BLaER1 (cell line): ENCODE results near the gene ACP3.
"Not testable (repeated sequence)": the region's sequence is repeated elsewhere in the genome, so short reads cannot be mapped to it uniquely, and the experiment has no call there.

Experiments used
- H3K27ac ChIP-seq: shearing (Covaris generic); formaldehyde crosslinking; 2 replicates; pipeline ENCODE4 v1.8.1; 2022
- H3K27me3 ChIP-seq: shearing (Covaris generic); formaldehyde crosslinking; 2 replicates; pipeline ENCODE4 v1.8.1; 2022
- H3K36me3 ChIP-seq: shearing (Covaris generic); formaldehyde crosslinking; 2 replicates; pipeline ENCODE4 v1.8.1; 2022
- H3K4me1 ChIP-seq: shearing (Covaris generic); formaldehyde crosslinking; 2 replicates; pipeline ENCODE4 v1.8.1; 2022
- H3K4me2 ChIP-seq: shearing (Covaris generic); formaldehyde crosslinking; 2 replicates; pipeline ENCODE4 v1.8.1; 2022
- H3K4me3 ChIP-seq: shearing (Covaris generic); formaldehyde crosslinking; 2 replicates; pipeline ENCODE4 v1.8.1; 2022
- H3K9ac ChIP-seq: shearing (Covaris generic); formaldehyde crosslinking; 2 replicates; pipeline ENCODE4 v1.8.1; 2022
- H3K9me3 ChIP-seq: shearing (Covaris generic); formaldehyde crosslinking; 2 replicates; pipeline ENCODE4 v1.8.1; 2022
- H4K20me1 ChIP-seq: shearing (Covaris generic); formaldehyde crosslinking; 2 replicates; pipeline ENCODE4 v1.8.1; 2022
- Cebpa-rat ChIP-seq: shearing (Covaris generic); IDR thresholded peaks from 2 replicates; pipeline ENCODE4 v1.8.1; 2022

Gene ACP3

DNA sequence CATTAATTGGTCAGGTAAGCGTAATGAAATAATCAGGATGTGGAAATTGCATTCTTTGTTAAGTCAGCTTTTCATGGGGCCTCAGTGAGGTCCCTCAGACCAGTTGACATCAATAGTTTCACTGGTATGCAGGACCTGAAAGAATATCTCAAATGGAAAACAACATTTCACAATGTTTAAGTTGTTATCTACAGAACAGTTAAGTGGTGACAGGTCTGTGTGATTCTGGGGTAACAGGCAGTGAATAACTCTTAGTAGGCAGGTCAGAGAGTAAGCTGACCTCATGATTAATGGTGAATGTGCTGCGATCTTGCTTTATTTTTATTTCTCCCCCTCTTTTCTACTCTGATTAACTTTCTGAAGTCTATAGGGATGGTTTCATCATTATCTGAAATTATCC is 28.9 kb upstream of the ACP3 start:
- H3K4me1 ChIP-seq: peaks cover 10% of the 10 kb centered on the region; the same call in 1 of the 2 replicates
- H3K4me2 ChIP-seq: no peak overlapping the region

GRCh38 chr3:132289316-132289715 is 27.9 kb upstream of the ACP3 start:
- H3K4me3 ChIP-seq: no peak overlapping the region
- no peak for TF ChIP-seq Cebpa-rat
- peaks cover 11% of the 10 kb centered on the region; the same call in 1 of the 2 replicates for H3K4me1 ChIP-seq

More for the DNA sequence above, 28.9 kb upstream of the ACP3 start:
- TF ChIP-seq Cebpa-rat: no peak
- Histone ChIP-seq H3K27me3 (no peaks in the 10 kb centered on the region), H3K4me3 (no peak overlapping the region), H4K20me1 (no peaks in the 10 kb centered on the region), H3K36me3 (no peaks in the 10 kb centered on the region), H3K9ac (no peak overlapping the region), H3K9me3 (no peaks in the 10 kb centered on the region), H3K27ac (no peak overlapping the region)

GRCh38 chr3:132290833-132291232 is 26.4 kb upstream of the ACP3 start:
- no peak overlapping the region for H3K4me2 ChIP-seq
- TF ChIP-seq Cebpa-rat: 0 out of 2 replicates have a peak, but pooled peaks have one; percentile 29
- no peaks in the 10 kb centered on the region for H3K27me3 ChIP-seq

More at GRCh38 chr3:132289316-132289715, 27.9 kb upstream of the ACP3 start:
- Histone ChIP-seq H3K27ac (no peak overlapping the region), H3K9me3 (no peaks in the 10 kb centered on the region), H3K4me2 (no peak overlapping the region), H3K27me3 (no peaks in the 10 kb centered on the region), H4K20me1 (no peaks in the 10 kb centered on the region), H3K9ac (no peak overlapping the region), H3K36me3 (no peaks in the 10 kb centered on the region)

GRCh38 chr3:132292042-132292441 is 25.2 kb upstream of the ACP3 start:
- H4K20me1 ChIP-seq: no peaks in the 10 kb centered on the region
- no peak overlapping the region for H3K9ac ChIP-seq
- H3K9me3 ChIP-seq: peaks cover 17% of the 10 kb centered on the region
- H3K27ac ChIP-seq: no peak overlapping the region
- H3K4me3 ChIP-seq: no peak overlapping the region
- H3K4me2 ChIP-seq: no peak overlapping the region
- H3K27me3 ChIP-seq: no peaks in the 10 kb centered on the region
- TF ChIP-seq Cebpa-rat: no peak
- peaks cover 11% of the 10 kb centered on the region; the same call in 1 of the 2 replicates for H3K4me1 ChIP-seq
- no peaks in the 10 kb centered on the region for H3K36me3 ChIP-seq

More at GRCh38 chr3:132290833-132291232, 26.4 kb upstream of the ACP3 start:
- Histone ChIP-seq H3K36me3 (no peaks in the 10 kb centered on the region), H4K20me1 (no peaks in the 10 kb centered on the region), H3K4me1 (peaks cover 11% of the 10 kb centered on the region; the same call in 1 of the 2 replicates), H3K9ac (no peak overlapping the region), H3K27ac (no peak overlapping the region), H3K4me3 (no peak overlapping the region), H3K9me3 (peaks cover 6% of the 10 kb centered on the region)

- H3K4me1 ChIP-seq: peaks cover 11% of the 10 kb centered on the region; the same call in 1 of the 2 replicates
- no peak overlapping the region for H3K9ac ChIP-seq
- H3K27ac ChIP-seq: no peak overlapping the region
- TF ChIP-seq Cebpa-rat: no peak
- no peak overlapping the region for H3K4me2 ChIP-seq
- H3K36me3 ChIP-seq: no peaks in the 10 kb centered on the region
- H4K20me1 ChIP-seq: no peaks in the 10 kb centered on the region
- no peak overlapping the region for H3K4me3 ChIP-seq
- H3K9me3 ChIP-seq: peaks cover 17% of the 10 kb centered on the region
- no peaks in the 10 kb centered on the region for H3K27me3 ChIP-seq
Observed at GRCh38 chr3:132293251-132293650, 24.0 kb upstream of the ACP3 start.

GRCh38 chr3:132294906-132295305 is 22.3 kb upstream of the ACP3 start:
- no peaks in the 10 kb centered on the region for H3K36me3 ChIP-seq
- H3K9me3 ChIP-seq: peaks cover 17% of the 10 kb centered on the region
- H3K4me2 ChIP-seq: no peak overlapping the region
- no peaks in the 10 kb centered on the region for H4K20me1 ChIP-seq
- no peaks in the 10 kb centered on the region for H3K27me3 ChIP-seq
- no peak overlapping the region for H3K9ac ChIP-seq
- TF ChIP-seq Cebpa-rat: no peak
- no peak overlapping the region for H3K4me3 ChIP-seq
- H3K27ac ChIP-seq: no peak overlapping the region
- H3K4me1 ChIP-seq: peaks cover 11% of the 10 kb centered on the region; the same call in 1 of the 2 replicates

- H3K4me1 ChIP-seq: peaks cover 17% of the 10 kb centered on the region; the same call in 1 of the 2 replicates
- H3K27ac ChIP-seq, H3K27me3 ChIP-seq, H3K36me3 ChIP-seq, H3K4me3 ChIP-seq, H3K4me2 ChIP-seq, H3K9ac ChIP-seq, H4K20me1 ChIP-seq: not testable (repeated sequence)
- peaks cover 21% of the 10 kb centered on the region for H3K9me3 ChIP-seq
Observed at GRCh38 chr3:132303336-132304201, 13.6 kb upstream of the ACP3 start.

DNA sequence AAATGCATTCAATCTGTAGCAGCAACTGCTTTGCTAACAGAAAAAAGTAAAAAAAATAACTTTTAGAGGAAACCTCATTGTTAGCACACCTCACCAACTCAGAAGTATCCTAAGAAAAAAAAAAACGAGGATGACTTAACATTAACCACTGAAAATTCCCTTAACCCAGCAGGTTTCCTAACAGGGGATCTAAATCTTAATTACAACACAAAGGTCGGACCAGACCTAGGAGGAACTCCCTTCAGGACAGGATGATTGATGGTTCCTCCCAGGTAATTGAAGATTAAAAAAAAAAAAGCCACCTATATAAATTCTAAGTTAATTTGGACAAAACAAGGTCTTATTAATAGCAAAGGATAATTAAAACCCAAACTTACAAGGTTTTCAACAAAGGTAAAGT is 12.9 kb upstream of the ACP3 start:
- not testable (repeated sequence) for H4K20me1 ChIP-seq, H3K27ac ChIP-seq, H3K9ac ChIP-seq, H3K4me3 ChIP-seq, H3K4me2 ChIP-seq, H3K36me3 ChIP-seq, H3K27me3 ChIP-seq
- Histone ChIP-seq H3K4me1 (peaks cover 17% of the 10 kb centered on the region; the same call in 1 of the 2 replicates), H3K9me3 (peaks cover 21% of the 10 kb centered on the region)

DNA sequence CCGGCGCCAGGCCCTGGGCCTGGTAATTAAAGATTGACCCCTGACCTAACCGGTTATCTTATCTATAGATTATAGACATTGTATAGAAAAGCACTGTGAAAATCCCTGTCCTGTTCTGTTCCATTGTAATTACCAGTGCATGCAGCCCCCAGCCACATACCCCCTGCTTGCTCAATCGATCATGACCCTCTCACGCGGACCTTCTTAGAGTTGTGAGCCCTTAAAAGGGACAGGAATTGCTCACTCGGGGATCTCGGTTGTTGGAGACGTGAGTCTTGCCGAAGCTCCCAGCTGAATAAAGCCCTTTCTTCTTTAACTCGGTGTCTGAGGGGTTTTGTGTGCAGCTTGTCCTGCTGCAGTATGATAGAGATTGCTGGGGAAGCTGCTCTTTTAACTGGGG is 7.2 kb upstream of the ACP3 start:
- not testable (repeated sequence) for H3K4me2 ChIP-seq, H3K36me3 ChIP-seq, H3K27me3 ChIP-seq, H3K9me3 ChIP-seq, H4K20me1 ChIP-seq, H3K9ac ChIP-seq, H3K4me3 ChIP-seq, H3K27ac ChIP-seq
- H3K4me1 ChIP-seq: peaks cover 17% of the 10 kb centered on the region; the same call in 1 of the 2 replicates

- H3K9ac ChIP-seq: no peak overlapping the region
- H3K4me2 ChIP-seq: no peak overlapping the region
- no peak overlapping the region for H3K4me3 ChIP-seq
- H3K27ac ChIP-seq: no peak overlapping the region
- no peaks in the 10 kb centered on the region for H4K20me1 ChIP-seq
- no peaks in the 10 kb centered on the region for H3K36me3 ChIP-seq
- H3K4me1 ChIP-seq: peaks cover 5% of the 10 kb centered on the region; the same call in 1 of the 2 replicates
- no peak for TF ChIP-seq Cebpa-rat
- no peaks in the 10 kb centered on the region; the same call in none of the 2 replicates for H3K9me3 ChIP-seq
- H3K27me3 ChIP-seq: no peaks in the 10 kb centered on the region
Observed at GRCh38 chr3:132311316-132311715, 5.9 kb upstream of the ACP3 start.
